Measurements from ENCODE around the gene ZNF74. TPM values are rescaled to one million over a fixed set of nuclear protein-coding genes. Genes with fewer than 3 reads are reported as not detected.

ZNF74 gene
- polyA plus RNA-seq, 2 of the 4 experiments (the other 2 are of a cell fraction): 4.3 to 7.4 TPM

GRCh38 chr22:20429254-20430100, 35.5 kb downstream of the ZNF74 start (continued):
- no peak for TF ChIP-seq FOSB (CRISPR knock-in tag; IDR thresholded peaks at IDR 0.05)
- TF ChIP-seq E2F6 (IDR thresholded peaks at IDR 0.05; ENCODE audit: borderline replicate concordance, low read depth): no peak
- no peak for TF ChIP-seq TP53 (CRISPR knock-in tag; IDR thresholded peaks at IDR 0.05)
- TF ChIP-seq NR3C1 (IDR thresholded peaks at IDR 0.05): no peak
- TF ChIP-seq TFCP2L1 (CRISPR knock-in tag; IDR thresholded peaks at IDR 0.05): no peak
- no peak for TF ChIP-seq ZC3H11A (IDR thresholded peaks at IDR 0.05)
- no peak for TF ChIP-seq GATA3 (IDR thresholded peaks at IDR 0.05; ENCODE audit: borderline replicate concordance)
- no peak for TF ChIP-seq BHLHE40 (IDR thresholded peaks at IDR 0.05; ENCODE audit: low read depth, low read length)

- DNase-seq (ENCODE audit: low read depth in 1 of 2, low spot score in 1 of 2): no peak
- Histone ChIP-seq H3K9me3 (no peaks in the 10 kb centered on the region), H3K27ac (peak overlapping the region in 1 of 2 experiments; percentile 55; a peak in 2 of 6 replicates), H3K4me1 (peaks cover 5% of the 10 kb centered on the region; the same call in 1 of the 3 replicates), H3K4me2 (peak overlapping the region; percentile 99), H3K4me3 (peak overlapping the region; percentile 41)
- ChIA-PET POLR2A (no interaction called here), CTCF (interaction anchor here (1.1 kb wide), 1 partner anchor 12 kb away, joined by 6 read pairs; no protein-coding TSS in a partner anchor)
- 62% methylated on average over 9 of the region's 37 CpGs for whole genome bisulfite sequencing (ENCODE audit: missing lambda C conversion rate)
- FAIRE-seq: no peak
- ATAC-seq: peak in 1 of 2 experiments; percentile 53; a peak in 3 of 6 replicates
- TF ChIP-seq EHMT2 (IDR thresholded peaks at IDR 0.05; ENCODE audit: low read depth) (no peak), RAD21 (conservative IDR thresholded peaks at IDR 0.05 in 1 of 2, IDR thresholded peaks at IDR 0.05 in 1 of 2) (no peak), HOXA7 (CRISPR knock-in tag; IDR thresholded peaks at IDR 0.05) (no peak)
These were observed 36.3 kb downstream of the ZNF74 start for GRCh38 chr22:20430101-20430719.

GRCh38 chr22:20430720-20431510, 37.0 kb downstream of the ZNF74 start:
- Histone ChIP-seq H3K9me3 (no peaks in the 10 kb centered on the region), H3K4me3 (peak overlapping the region; percentile 41), H3K4me2 (peak overlapping the region; percentile 99), H3K27ac (peak overlapping the region in 1 of 2 experiments; percentile 55; a peak in 2 of 6 replicates), H3K4me1 (peaks cover 5% of the 10 kb centered on the region; the same call in 1 of the 3 replicates)
- ChIA-PET POLR2A (no interaction called here), CTCF (interaction anchor here (1.1 to 2.3 kb wide), 2 partner anchors 13 kb away, joined by 6 to 14 read pairs; no protein-coding TSS in a partner anchor)
- DNase-seq (ENCODE audit: low read depth in 1 of 2, low spot score in 1 of 2): peak; percentile 65 to 73
- 0% methylated on average over 3 of the region's 94 CpGs for WGBS (ENCODE audit: missing lambda C conversion rate)
- FAIRE-seq: no peak
- ATAC-seq: peak; percentile 84 to 86
- TF ChIP-seq ATOH8 (CRISPR knock-in tag; IDR thresholded peaks at IDR 0.05; ENCODE audit: low read depth) (no peak), ZSCAN20 (CRISPR knock-in tag; IDR thresholded peaks at IDR 0.05) (no peak), EHF (CRISPR knock-in tag; IDR thresholded peaks at IDR 0.05) (no peak), CBX8 (IDR thresholded peaks at IDR 0.05) (no peak), PBX3 (IDR thresholded peaks at IDR 0.05) (no peak), ESRRA (IDR thresholded peaks at IDR 0.05; ENCODE audit: borderline replicate concordance, low read length) (no peak), CBX2 (IDR thresholded peaks at IDR 0.05; ENCODE audit: borderline replicate concordance, low read depth) (no peak), SMC3 (IDR thresholded peaks at IDR 0.05) (peak; percentile 33; the same call in 2 of the 3 replicates), TP53 (CRISPR knock-in tag; IDR thresholded peaks at IDR 0.05) (no peak), HEYL (CRISPR knock-in tag; IDR thresholded peaks at IDR 0.05) (no peak), ZFP36 (IDR thresholded peaks at IDR 0.05; ENCODE audit: borderline replicate concordance, partially characterized antibody) (no peak), RFX5 (IDR thresholded peaks at IDR 0.05) (no peak), MAX (IDR thresholded peaks at IDR 0.05) (peak; percentile 78), POLR2A (IDR thresholded peaks at IDR 0.05; ENCODE audit: low read length) (no peak), CTCF (IDR thresholded peaks at IDR 0.05) (peak; percentile 26; the same call in 2 of the 3 replicates), HOXB5 (CRISPR knock-in tag; IDR thresholded peaks at IDR 0.05) (no peak), KDM1A (IDR thresholded peaks at IDR 0.05; ENCODE audit: low read depth) (no peak), NR3C1 (IDR thresholded peaks at IDR 0.05) (no peak), EHMT2 (IDR thresholded peaks at IDR 0.05; ENCODE audit: low read depth) (no peak), JUNB (IDR thresholded peaks at IDR 0.05) (no peak), JUN (IDR thresholded peaks at IDR 0.05) (no peak), BHLHE40 (IDR thresholded peaks at IDR 0.05; ENCODE audit: low read depth, low read length) (peak; percentile 63), POLR2AphosphoS2 (conservative IDR thresholded peaks at IDR 0.05; ENCODE audit: low read length) (no peak)
